Heart right ventricle (tissue), 16 donors: Measurements from ENCODE around the gene NPM3. TPM values are rescaled to one million over a fixed set of nuclear protein-coding genes. Genes with fewer than 3 reads are reported as not detected.

ENCODE experiments used
- ATAC-seq, 8 donors: fragments of 200-7000 bp; cut with Tn5 transposase; one replicate each; pipeline ENCODE4 v1.9.1; 2020; ENCODE audit warnings: mild to moderate bottlenecking in 8 of 8, moderate library complexity in 8 of 8, moderate number of reproducible peaks in 1 of 8
- DNase-seq, 2 donors: peaks; one replicate each; pipeline ENCODE4 v3.0.0-alpha.2; 2020
- H3K27ac ChIP-seq, 10 donors: fragments of 200-600 bp; sonication (generic) in 2 of 10; one replicate each; pipeline versions ENCODE4 v1.5.0 to v1.8.0; 2020 to 2022; ENCODE audit warnings: mild to moderate bottlenecking in 3 of 10
- H3K27me3 ChIP-seq, 7 donors: fragments of 200-600 bp; one replicate each; pipeline ENCODE4 v1.8.0; 2021 to 2022; ENCODE audit warnings: mild to moderate bottlenecking in 2 of 7
- H3K36me3 ChIP-seq, 9 donors: fragments of 200-600 bp; sonication (generic) in 1 of 9; one replicate each; pipeline versions ENCODE4 v1.5.0 to v1.8.0; 2020 to 2022; ENCODE audit warnings: mild to moderate bottlenecking in 2 of 9
- H3K4me1 ChIP-seq, 9 donors: fragments of 200-600 bp; sonication (generic) in 1 of 9; one replicate each; pipeline versions ENCODE4 v1.5.0 to v1.8.0; 2020 to 2022; ENCODE audit warnings: mild to moderate bottlenecking in 4 of 9
- H3K4me3 ChIP-seq, 10 donors: fragments of 200-600 bp; sonication (generic) in 2 of 10; one replicate each; pipeline versions ENCODE4 v1.5.0 to v1.8.0; 2020 to 2022; ENCODE audit warnings: mild to moderate bottlenecking in 7 of 10, moderate library complexity in 2 of 10
- H3K9me3 ChIP-seq, 11 donors: fragments of 200-600 bp in 10 of 11; sonication (generic) in 2 of 11; one replicate each; pipeline versions ENCODE4 v1.5.0 to v1.8.0; 2013 to 2022; ENCODE audit warnings: mild to moderate bottlenecking in 2 of 11, control low read depth in 1 of 11, moderate library complexity in 1 of 11
- WGBS, 2 donors: extraction: QIAGEN DNeasy Blood & Tissue Kit; methylation state at CpG; one replicate each; pipeline ENCODE4 v1.1.7; 2013; ENCODE audit warnings: inconsistent platforms in 1 of 2; 5-methylcytosine and 5-hydroxymethylcytosine counted together
- intact Hi-C, 10 donors: fragments of 100-400 bp; cut with DNase I; formaldehyde crosslinking; loops; one replicate each; pipeline versions ENCODE4 v1.11.1 to v1.14.2; 2022
- polyA plus RNA-seq, 2 donors: library from polyadenylated mRNA; stranded (reverse); fragments of 200-250 nt; gene quantifications; one replicate each; pipeline ENCODE4 v1.2.3, GENCODE V29; 2013
- total RNA-seq, 10 donors: library from RNA; stranded (reverse); fragmentation: NEBNext Ultra II Directional in 3 of 10; extraction: Animal tissue kit (Norgen Biotek cat#: 25700) in 3 of 10; gene quantifications; one replicate each; pipeline versions ENCODE4 v1.2.1 to v1.2.4, GENCODE V29; 2021 to 2023
- TF ChIP-seq, protein P1 (sequence below), 9 donors: fragments of 200-600 bp; sonication (generic) in 2 of 9; IDR thresholded peaks; one replicate each; pipeline versions ENCODE4 v1.5.0 to v1.8.0; 2021 to 2022; ENCODE audit warnings: antibody characterized with exemption in 9 of 9, mild to moderate bottlenecking in 5 of 9, moderate library complexity in 1 of 9
- donor health status: Arrhythmogenic right ventricular cardiomyopathy.
- donor health status: ischemic (EF 13 %, LVEDD 7.1; RV severe dilation, severe dysfunction).
- donor health status: healthy with polysubstance abuse.
- donor health status: DM: no; HTN: yes; CAD: no.
- donor health status: DM: no; HTN: no; CAD: no.
- donor health status: ischemic (EF 25% LVEDD 6.9; RV normal size, moderate dysfunction).
- donor health status: ischemic (EF 25% LVEDD 5.7; RV mildly dilated, moderate dysfunction).
- donor health status: healthy.
- donor health status: DM: yes; HTN: yes; CAD: no.
- donor health status: Ischemic cardiomyopathy.
- donor health status: ischemic (EF 35%, LVEDD 5.7; RV mildly dilated, moderate dysfunction).
- donor health status: nonischemic (EF 11% LVEDD 7.7; RV severe dilation, severe dysfunction).
- donor health status: DM: yes; HTN: yes; CAD: no.
- donor health status: PGD.
- donor health status: ischemic (EF 29% LVEDD 5.4; RV normal size, mild dysfunction).
- donor health status: nonischemic (EF 23%, LVEDD 6.1; RV moderate dilation, normal function).

The NPM3 gene
- total and polyA plus RNA-seq, 12 donors: 4.9 to 23.3 (median 7.0) TPM

DNA sequence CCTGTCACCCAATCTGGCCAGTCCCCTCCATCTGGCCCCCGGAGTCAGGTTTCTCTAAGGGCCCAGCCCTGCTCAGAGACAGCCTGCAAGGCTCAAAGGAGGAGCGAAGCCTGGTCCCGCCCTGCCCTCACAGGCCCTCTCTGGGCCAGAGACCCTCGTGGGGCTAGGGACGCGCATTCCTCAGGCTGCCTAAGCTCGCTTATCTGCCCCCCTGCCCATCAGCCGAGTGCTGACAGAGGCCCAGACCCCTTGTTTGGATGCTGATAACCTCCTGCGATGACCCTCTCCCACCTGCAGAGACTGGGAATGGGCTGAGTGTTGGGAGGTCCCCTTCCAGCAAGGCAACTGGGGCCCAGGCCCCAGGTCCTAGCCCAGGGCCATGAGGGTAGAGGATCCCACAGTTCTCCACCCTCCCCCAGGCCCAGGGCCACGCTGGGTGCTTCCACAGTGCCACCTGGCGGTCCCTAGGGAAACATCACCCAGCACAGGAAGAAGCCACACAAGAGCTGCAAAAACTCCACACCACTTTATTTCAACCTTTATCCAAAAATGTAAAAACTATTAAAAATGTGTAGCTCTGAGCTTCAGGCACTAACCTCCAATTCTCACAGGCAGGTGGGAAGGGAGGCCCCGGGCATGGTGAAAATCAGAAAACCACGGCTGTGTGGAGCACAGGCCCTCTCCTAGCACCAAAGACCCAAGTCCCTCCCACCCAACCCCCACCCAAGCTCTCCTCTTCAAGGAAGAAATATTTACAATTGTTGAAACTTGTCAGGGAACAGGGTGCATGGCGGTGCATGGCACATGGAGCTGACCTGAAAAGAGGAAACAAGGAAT lies 2.2 kb downstream of the NPM3 start:
- H3K4me3 ChIP-seq: no peak overlapping the region
- 62 to 65% methylated on average over 14 of the region's 14 CpGs for WGBS, 2 donors
- DNase-seq (peak; percentile 39 to 53), ATAC-seq (peak; percentile 28 to 72 (median 54))
- intact Hi-C loops: loop anchor here in 8 of 10 donors (1.0 to 5.0 kb wide), 6 partner anchors 36 to 569 kb away; partner anchors contain the start of gene OGA (in 1 of the 8)
- TF ChIP-seq, protein P1, sequence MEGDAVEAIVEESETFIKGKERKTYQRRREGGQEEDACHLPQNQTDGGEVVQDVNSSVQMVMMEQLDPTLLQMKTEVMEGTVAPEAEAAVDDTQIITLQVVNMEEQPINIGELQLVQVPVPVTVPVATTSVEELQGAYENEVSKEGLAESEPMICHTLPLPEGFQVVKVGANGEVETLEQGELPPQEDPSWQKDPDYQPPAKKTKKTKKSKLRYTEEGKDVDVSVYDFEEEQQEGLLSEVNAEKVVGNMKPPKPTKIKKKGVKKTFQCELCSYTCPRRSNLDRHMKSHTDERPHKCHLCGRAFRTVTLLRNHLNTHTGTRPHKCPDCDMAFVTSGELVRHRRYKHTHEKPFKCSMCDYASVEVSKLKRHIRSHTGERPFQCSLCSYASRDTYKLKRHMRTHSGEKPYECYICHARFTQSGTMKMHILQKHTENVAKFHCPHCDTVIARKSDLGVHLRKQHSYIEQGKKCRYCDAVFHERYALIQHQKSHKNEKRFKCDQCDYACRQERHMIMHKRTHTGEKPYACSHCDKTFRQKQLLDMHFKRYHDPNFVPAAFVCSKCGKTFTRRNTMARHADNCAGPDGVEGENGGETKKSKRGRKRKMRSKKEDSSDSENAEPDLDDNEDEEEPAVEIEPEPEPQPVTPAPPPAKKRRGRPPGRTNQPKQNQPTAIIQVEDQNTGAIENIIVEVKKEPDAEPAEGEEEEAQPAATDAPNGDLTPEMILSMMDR (IDR thresholded peaks at IDR 0.05): peak; percentile 70 to 93 (median 82)
- peaks cover 5 to 43% (median 25%) of the 10 kb centered on the region in 7 donors for H3K27me3 ChIP-seq
- H3K4me1 ChIP-seq: peaks cover 13 to 70% (median 47%) of the 10 kb centered on the region in 9 donors
- no peak overlapping the region for H3K27ac ChIP-seq
- H3K9me3 ChIP-seq: no peaks in the 10 kb centered on the region
- peaks cover 0 to 25% (median 19%) of the 10 kb centered on the region in 9 donors for H3K36me3 ChIP-seq

DNA sequence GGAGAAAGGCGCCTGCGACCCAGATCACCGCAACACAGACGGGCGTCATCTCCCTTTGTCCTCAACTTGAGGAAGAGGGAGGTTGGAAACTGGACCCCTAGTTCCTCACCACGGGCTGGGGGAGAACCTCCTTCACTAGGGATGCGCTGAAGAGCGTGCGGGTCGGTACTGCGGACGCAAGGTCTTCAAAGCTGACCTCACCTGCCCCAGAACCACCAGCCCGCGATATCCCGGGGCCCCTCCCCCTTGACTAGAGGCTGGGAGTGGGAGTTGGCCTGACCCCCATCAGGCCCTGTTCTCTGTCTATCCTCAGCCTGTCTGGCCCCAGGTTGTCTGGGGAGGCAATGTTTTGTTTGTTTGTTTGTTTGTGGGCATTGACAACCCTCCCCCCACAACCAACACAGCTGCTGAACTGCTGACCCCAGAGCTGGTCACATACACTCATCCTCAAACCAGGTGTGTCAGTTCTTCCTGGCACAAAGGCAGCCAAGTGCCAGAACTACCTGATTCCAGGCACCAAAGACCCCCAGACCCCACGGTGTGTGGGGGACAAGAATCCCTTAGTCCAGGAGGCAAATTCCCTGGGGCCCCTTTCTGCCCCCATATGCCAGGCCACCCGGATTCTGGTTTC lies 2.9 kb downstream of the NPM3 start:
- Histone ChIP-seq H3K9me3 (no peaks in the 10 kb centered on the region), H3K27ac (no peak overlapping the region), H3K27me3 (peaks cover 9 to 49% (median 29%) of the 10 kb centered on the region in 7 donors), H3K4me1 (peaks cover 16 to 73% (median 50%) of the 10 kb centered on the region in 9 donors), H3K4me3 (peak overlapping the region in 9 of 10 donors; percentile 14 to 58 (median 49)), H3K36me3 (peaks cover 0 to 17% (median 13%) of the 10 kb centered on the region in 9 donors)
- 17 to 20% methylated on average over 17 of the region's 17 CpGs for WGBS, 2 donors
- DNase-seq (no peak), ATAC-seq (no peak)
- TF ChIP-seq, protein P1 (IDR thresholded peaks at IDR 0.05): peak in 1 of 9 donors; percentile 5
- intact Hi-C loops: loop anchor here in 8 of 10 donors (1.0 to 5.0 kb wide), 6 partner anchors 37 to 568 kb away; partner anchors contain the start of gene OGA (in 1 of the 8)

DNA sequence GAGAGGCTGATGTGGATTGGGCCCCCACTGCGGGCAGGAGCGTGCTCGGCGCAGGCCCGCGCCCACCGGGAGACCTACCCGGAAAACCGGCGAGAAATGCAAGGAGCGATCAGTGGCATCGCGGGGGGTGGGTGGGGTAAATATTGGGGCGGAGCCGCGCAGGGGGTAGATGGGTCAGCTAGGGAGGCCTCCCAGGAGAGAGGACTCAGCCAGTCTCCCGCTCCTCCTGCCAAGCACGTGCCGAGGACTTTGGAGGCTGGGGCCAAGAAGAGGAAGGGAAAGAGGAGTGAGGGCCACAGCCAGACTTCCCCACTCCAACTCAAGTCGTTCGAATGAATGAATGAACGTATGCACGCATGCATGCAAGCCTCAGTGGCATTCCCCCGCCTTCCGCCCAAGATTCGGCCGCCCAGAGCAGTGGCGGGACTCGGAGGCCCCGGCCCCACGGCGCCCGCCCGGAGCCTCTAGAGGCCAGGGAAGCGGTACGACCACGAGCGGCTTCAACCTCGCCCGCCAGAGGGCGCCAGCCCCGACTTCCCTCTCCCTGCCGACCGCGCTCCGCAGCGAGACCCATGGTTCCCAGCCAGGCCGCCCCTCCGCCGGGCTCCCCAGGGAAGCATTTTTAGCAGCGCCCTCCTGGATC lies 3.6 kb downstream of the NPM3 start:
- DNase-seq (peak; percentile 81 to 86), ATAC-seq (peak; percentile 57 to 88 (median 80))
- intact Hi-C loops: loop anchor here (1.0 to 10.0 kb wide), 9 partner anchors 38 to 567 kb away; partner anchors contain the start of gene OGA (in 1 of the 10)
- H3K4me3 ChIP-seq: peak overlapping the region; percentile 14 to 58 (median 48)
- 2% methylated on average over 50 to 51 of the region's 51 CpGs for WGBS, 2 donors
- peaks cover 16 to 55% (median 36%) of the 10 kb centered on the region in 7 donors for H3K27me3 ChIP-seq
- H3K9me3 ChIP-seq: no peaks in the 10 kb centered on the region
- no peak overlapping the region for H3K27ac ChIP-seq
- peaks cover 19 to 72% (median 53%) of the 10 kb centered on the region in 9 donors for H3K4me1 ChIP-seq
- peaks cover 0 to 11% (median 7%) of the 10 kb centered on the region in 9 donors for H3K36me3 ChIP-seq
- TF ChIP-seq, protein P1 (IDR thresholded peaks at IDR 0.05): peak; percentile 82 to 96 (median 91)
